Colonic mucosa (tissue), 4 donors: Measurements from ENCODE around the gene ISG15. TPM values are rescaled to one million over a fixed set of nuclear protein-coding genes. Genes with fewer than 3 reads are reported as not detected.

ENCODE experiments used
- DNase-seq: peaks from one replicate; pipeline ENCODE4 v3.0.0-alpha.2; 2020
- H3K27ac ChIP-seq: fragments of 200-600 bp; one replicate; pipeline ENCODE4 v1.8.0; 2021
- H3K27me3 ChIP-seq: fragments of 200-600 bp; one replicate; pipeline ENCODE4 v1.8.0; 2021
- H3K36me3 ChIP-seq: fragments of 200-600 bp; one replicate; pipeline ENCODE4 v1.8.0; 2021
- H3K4me1 ChIP-seq: fragments of 200-600 bp; one replicate; pipeline ENCODE4 v1.8.0; 2021; ENCODE audit warnings: mild to moderate bottlenecking
- H3K4me3 ChIP-seq: fragments of 200-600 bp; one replicate; pipeline ENCODE4 v1.8.0; 2021
- H3K9ac ChIP-seq, 2 donors: one replicate each; pipeline ENCODE4 v1.7.0; 2013; ENCODE audit warnings: control low read depth in 2 of 2, low read depth in 2 of 2, low read length in 2 of 2
- H3K9me3 ChIP-seq: fragments of 200-600 bp; one replicate; pipeline ENCODE4 v1.8.0; 2021
- intact Hi-C: fragments of 100-400 bp; cut with DNase I; formaldehyde crosslinking; loops from one replicate; pipeline ENCODE4 v1.14.1; 2022
- total RNA-seq, 2 donors: library from RNA; stranded (reverse); fragmentation: NEBNext Ultra II Directional in 1 of 2; extraction: Animal tissue kit (Norgen Biotek cat#: 25700) in 1 of 2; gene quantifications; one replicate each; pipeline ENCODE4 v1.2.1, GENCODE V29; 2021
- TF ChIP-seq, protein P1 (sequence below): fragments of 200-600 bp; IDR thresholded peaks from one replicate; pipeline ENCODE4 v1.8.0; 2022; ENCODE audit warnings: antibody characterized with exemption, mild to moderate bottlenecking
- donor health status: healthy.
- donor health status: DM: no; HTN: no; CAD: no.
- donor health status: DM: no; HTN: no; CAD: no.

The ISG15 gene
- total RNA-seq, 2 donors from 2014 or later = 21.9 to 25.2 TPM

DNA sequence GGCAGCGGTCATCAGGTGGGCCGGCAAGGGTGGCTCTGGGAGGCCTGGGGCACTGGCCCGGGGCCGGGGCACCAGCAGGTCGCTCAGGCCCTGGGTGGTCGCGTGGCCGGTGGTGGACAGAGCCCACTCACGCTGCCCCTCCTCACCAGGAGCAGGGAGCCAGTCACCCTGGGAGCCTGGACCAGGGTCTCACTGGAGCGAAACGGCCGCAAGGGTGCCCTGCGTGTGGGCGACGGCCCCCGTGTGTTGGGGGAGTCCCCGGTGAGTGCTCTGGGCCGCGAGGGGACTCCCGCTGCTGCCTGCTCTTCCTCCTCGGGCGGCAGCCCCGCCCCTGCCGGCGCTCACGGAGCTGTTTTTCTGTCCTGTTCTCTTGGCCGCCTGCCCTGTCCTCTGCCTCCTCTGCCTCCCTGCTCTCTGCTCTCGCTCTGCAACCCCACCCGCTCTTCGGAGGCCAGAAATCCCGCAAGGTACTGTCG, 37.3 kb downstream of the ISG15 start:
- H3K36me3 ChIP-seq = no peaks in the 10 kb centered on the region
- DNase-seq = peak; percentile 68
- no peaks in the 10 kb centered on the region for H3K27me3 ChIP-seq
- H3K9me3 ChIP-seq = no peaks in the 10 kb centered on the region
- TF ChIP-seq, protein P1, sequence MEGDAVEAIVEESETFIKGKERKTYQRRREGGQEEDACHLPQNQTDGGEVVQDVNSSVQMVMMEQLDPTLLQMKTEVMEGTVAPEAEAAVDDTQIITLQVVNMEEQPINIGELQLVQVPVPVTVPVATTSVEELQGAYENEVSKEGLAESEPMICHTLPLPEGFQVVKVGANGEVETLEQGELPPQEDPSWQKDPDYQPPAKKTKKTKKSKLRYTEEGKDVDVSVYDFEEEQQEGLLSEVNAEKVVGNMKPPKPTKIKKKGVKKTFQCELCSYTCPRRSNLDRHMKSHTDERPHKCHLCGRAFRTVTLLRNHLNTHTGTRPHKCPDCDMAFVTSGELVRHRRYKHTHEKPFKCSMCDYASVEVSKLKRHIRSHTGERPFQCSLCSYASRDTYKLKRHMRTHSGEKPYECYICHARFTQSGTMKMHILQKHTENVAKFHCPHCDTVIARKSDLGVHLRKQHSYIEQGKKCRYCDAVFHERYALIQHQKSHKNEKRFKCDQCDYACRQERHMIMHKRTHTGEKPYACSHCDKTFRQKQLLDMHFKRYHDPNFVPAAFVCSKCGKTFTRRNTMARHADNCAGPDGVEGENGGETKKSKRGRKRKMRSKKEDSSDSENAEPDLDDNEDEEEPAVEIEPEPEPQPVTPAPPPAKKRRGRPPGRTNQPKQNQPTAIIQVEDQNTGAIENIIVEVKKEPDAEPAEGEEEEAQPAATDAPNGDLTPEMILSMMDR = no peak
- no peak overlapping the region for H3K27ac ChIP-seq
- intact Hi-C loops = no loop called here
- H3K9ac ChIP-seq = no peak overlapping the region
- H3K4me1 ChIP-seq = no peaks in the 10 kb centered on the region
- H3K4me3 ChIP-seq = no peak overlapping the region

DNA sequence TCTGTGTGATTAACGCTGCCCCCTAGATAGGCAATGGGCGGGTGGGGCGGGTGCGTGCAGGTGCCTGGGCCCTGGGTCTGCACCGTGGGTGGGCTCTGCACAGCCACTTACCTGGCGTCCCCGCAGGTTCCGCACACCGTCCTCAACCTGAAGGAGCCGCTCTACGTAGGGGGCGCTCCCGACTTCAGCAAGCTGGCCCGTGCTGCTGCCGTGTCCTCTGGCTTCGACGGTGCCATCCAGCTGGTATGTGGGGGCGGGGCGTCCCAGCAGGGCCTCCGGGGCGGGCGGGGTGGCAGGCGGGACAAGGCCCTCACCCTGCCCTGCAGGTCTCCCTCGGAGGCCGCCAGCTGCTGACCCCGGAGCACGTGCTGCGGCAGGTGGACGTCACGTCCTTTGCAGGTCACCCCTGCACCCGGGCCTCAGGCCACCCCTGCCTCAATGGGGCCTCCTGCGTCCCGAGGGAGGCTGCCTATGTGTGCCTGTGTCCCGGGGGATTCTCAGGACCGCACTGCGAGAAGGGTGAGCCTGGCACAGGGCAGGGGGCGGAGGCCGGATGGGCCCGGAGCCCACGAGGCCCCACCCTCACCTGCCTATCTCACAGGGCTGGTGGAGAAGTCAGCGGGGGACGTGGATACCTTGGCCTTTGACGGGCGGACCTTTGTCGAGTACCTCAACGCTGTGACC, 38.0 kb downstream of the ISG15 start:
- DNase-seq = no peak
- Histone ChIP-seq H3K9ac (no peak overlapping the region), H3K4me1 (no peaks in the 10 kb centered on the region), H3K27me3 (no peaks in the 10 kb centered on the region), H3K4me3 (no peak overlapping the region), H3K36me3 (no peaks in the 10 kb centered on the region), H3K9me3 (no peaks in the 10 kb centered on the region), H3K27ac (no peak overlapping the region)
- TF ChIP-seq, protein P1 = no peak
- intact Hi-C loops = no loop called here

GRCh38 chr1:1052003-1052840, 38.9 kb downstream of the ISG15 start:
- Histone ChIP-seq H3K27me3 (no peaks in the 10 kb centered on the region), H3K4me1 (no peaks in the 10 kb centered on the region), H3K4me3 (no peak overlapping the region), H3K36me3 (no peaks in the 10 kb centered on the region), H3K9me3 (no peaks in the 10 kb centered on the region), H3K9ac (no peak overlapping the region), H3K27ac (no peak overlapping the region)
- no peak for DNase-seq
- intact Hi-C loops = no loop called here
- TF ChIP-seq, protein P1 = no peak

GRCh38 chr1:1053022-1053421, 39.7 kb downstream of the ISG15 start:
- Histone ChIP-seq H3K9me3 (no peaks in the 10 kb centered on the region), H3K27me3 (peaks cover 2% of the 10 kb centered on the region), H3K27ac (no peak overlapping the region), H3K4me3 (no peak overlapping the region), H3K4me1 (no peaks in the 10 kb centered on the region), H3K9ac (no peak overlapping the region), H3K36me3 (no peaks in the 10 kb centered on the region)
- TF ChIP-seq, protein P1 = no peak
- intact Hi-C loops = no loop called here
- no peak for DNase-seq

DNA sequence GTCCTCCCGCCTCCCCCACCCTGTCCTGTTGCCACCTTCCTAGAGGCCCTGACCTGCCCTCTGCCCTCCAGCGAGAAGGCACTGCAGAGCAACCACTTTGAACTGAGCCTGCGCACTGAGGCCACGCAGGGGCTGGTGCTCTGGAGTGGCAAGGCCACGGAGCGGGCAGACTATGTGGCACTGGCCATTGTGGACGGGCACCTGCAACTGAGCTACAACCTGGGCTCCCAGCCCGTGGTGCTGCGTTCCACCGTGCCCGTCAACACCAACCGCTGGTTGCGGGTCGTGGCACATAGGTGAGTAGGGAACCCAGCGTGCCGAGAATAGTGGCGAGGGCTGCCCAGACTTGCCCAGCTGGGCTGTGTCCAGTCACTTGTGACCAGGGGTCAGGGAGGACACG, 40.4 kb downstream of the ISG15 start:
- H3K36me3 ChIP-seq = no peaks in the 10 kb centered on the region
- intact Hi-C loops = no loop called here
- DNase-seq = no peak
- no peak overlapping the region for H3K4me3 ChIP-seq
- H3K9me3 ChIP-seq = no peaks in the 10 kb centered on the region
- TF ChIP-seq, protein P1 = no peak
- H3K27ac ChIP-seq = no peak overlapping the region
- no peak overlapping the region for H3K9ac ChIP-seq
- peaks cover 1% of the 10 kb centered on the region for H3K4me1 ChIP-seq
- H3K27me3 ChIP-seq = peaks cover 9% of the 10 kb centered on the region
